HL-60 (cell line): ENCODE measurements around the gene LTBP3.
A peak's percentile ranks its signal among the peaks of the same experiment; 100 is the strongest.

ENCODE experiments used
- DNase-seq, 2 experiments: peaks; one replicate each; pipeline ENCODE4 v3.0.0-alpha.2; 2010 to 2020; ENCODE audit warnings: low read depth in 1 of 2, low spot score in 1 of 2
- H3K27ac ChIP-seq: fragments of 250-450 bp; sonication (Bioruptor Pico); replicated peaks from 2 replicates; pipeline ENCODE4 v1.5.1; 2020; ENCODE audit warnings: mild to moderate bottlenecking, moderate library complexity
- H3K27me3 ChIP-seq: fragments of 250-450 bp; sonication (Bioruptor Pico); 2 replicates; pipeline ENCODE4 v1.5.1; 2021; ENCODE audit warnings: mild to moderate bottlenecking, moderate library complexity; ENCODE audit not compliant: insufficient read depth, poor library complexity, severe bottlenecking
- H3K4me3 ChIP-seq: replicated peaks from 2 replicates; pipeline ENCODE4 v1.5.1; 2011; ENCODE audit warnings: mild to moderate bottlenecking, control low read depth, low read length; ENCODE audit not compliant: insufficient read depth
- CTCF ChIP-seq: IDR thresholded peaks from one replicate; pipeline ENCODE4 v1.5.1; 2011; ENCODE audit warnings: low read length, control low read depth, inconsistent platforms; ENCODE audit not compliant: insufficient read depth
- GABPA ChIP-seq: IDR thresholded peaks from 2 replicates; pipeline ENCODE4 v1.6.1; 2012; ENCODE audit warnings: low read depth
- POLR2AphosphoS5 ChIP-seq: IDR thresholded peaks from 2 replicates; pipeline ENCODE4 v1.6.1; 2012; ENCODE audit warnings: low read depth
- REST ChIP-seq: IDR thresholded peaks from 2 replicates; pipeline ENCODE4 v1.6.1; 2012; ENCODE audit warnings: low read depth; ENCODE audit not compliant: insufficient replicate concordance
- SPI1 ChIP-seq: IDR thresholded peaks from 2 replicates; pipeline ENCODE4 v1.6.1; 2012; ENCODE audit warnings: low read depth, mild to moderate bottlenecking, borderline replicate concordance

The LTBP3 gene

GRCh38 chr11:65557280-65558001, 718 bp downstream of the LTBP3 start:
- H3K4me3 ChIP-seq, result no peak overlapping the region
- H3K27me3 ChIP-seq, result no peaks in the 10 kb centered on the region
- no peak overlapping the region for H3K27ac ChIP-seq
- no peak for DNase-seq
- no peak for TF ChIP-seq GABPA
- no peak for TF ChIP-seq CTCF
- no peak for TF ChIP-seq REST
- no peak for TF ChIP-seq POLR2AphosphoS5
- no peak for TF ChIP-seq SPI1

- Histone ChIP-seq H3K27me3 (no peaks in the 10 kb centered on the region), H3K27ac (no peak overlapping the region), H3K4me3 (no peak overlapping the region)
- DNase-seq, result no peak
- no peak for TF ChIP-seq SPI1
- no peak for TF ChIP-seq CTCF
- TF ChIP-seq REST, result no peak
- no peak for TF ChIP-seq GABPA
- no peak for TF ChIP-seq POLR2AphosphoS5
Observed at GRCh38 chr11:65556470-65557279, 1.5 kb downstream of the LTBP3 start.

- TF ChIP-seq REST (no peak), CTCF (no peak)
- no peak overlapping the region for H3K27ac ChIP-seq
- no peaks in the 10 kb centered on the region for H3K27me3 ChIP-seq
- H3K4me3 ChIP-seq, result no peak overlapping the region
- peak in 1 of 2 experiments; percentile 63 for DNase-seq
Observed at GRCh38 chr11:65555693-65556231, 2.4 kb downstream of the LTBP3 start.
